ENCODE data around the gene HMGN1.
A peak's percentile ranks its signal among the peaks of the same experiment; 100 is the strongest.

- TF ChIP-seq CTCF (IDR thresholded peaks at IDR 0.05) (peak; percentile 82 to 94 (median 87)), POLR2A (IDR thresholded peaks at IDR 0.05) (no peak), EP300 (IDR thresholded peaks at IDR 0.05) (no peak)
These were observed 39.3 kb upstream of the HMGN1 start for GRCh38 chr21:39388038-39388810.

All from ovary (tissue), 3 donors.